Type B pancreatic cell (in vitro differentiated cells): Measurements from ENCODE around the gene ANKRD6. TPM values are rescaled to one million over a fixed set of nuclear protein-coding genes. Genes with fewer than 3 reads are reported as not detected.
A peak's percentile ranks its signal among the peaks of the same experiment; 100 is the strongest.

Experiments
- DNase-seq: peaks from one replicate; pipeline ENCODE4 v3.0.0; 2021; ENCODE audit warnings: mixed read lengths; ENCODE audit not compliant: unreplicated experiment; ENCODE audit errors: extremely low spot score
- H3K27ac Mint-ChIP-seq: 2 replicates; pipeline ENCODE4 v1.8.0; 2021; ENCODE audit warnings: mild to moderate bottlenecking, mixed read lengths
- H3K27me3 Mint-ChIP-seq: 2 replicates; pipeline ENCODE4 v1.8.0; 2021; ENCODE audit warnings: mixed read lengths
- H3K36me3 Mint-ChIP-seq: 2 replicates; pipeline ENCODE4 v1.8.0; 2021; ENCODE audit warnings: mixed read lengths
- H3K4me1 Mint-ChIP-seq: one replicate; pipeline ENCODE4 v1.8.0; 2021; ENCODE audit warnings: mixed read lengths; ENCODE audit not compliant: unreplicated experiment
- H3K4me3 Mint-ChIP-seq: 2 replicates; pipeline ENCODE4 v1.8.0; 2021; ENCODE audit warnings: mild to moderate bottlenecking, mixed read lengths
- H3K9me3 Mint-ChIP-seq: 2 replicates; pipeline ENCODE4 v1.8.0; 2021; ENCODE audit warnings: mixed read lengths
- CTCF ChIP-seq: fragments of 200-600 bp; sonication (generic); conservative IDR thresholded peaks from 2 replicates; pipeline ENCODE4 v1.5.0; 2021; ENCODE audit warnings: antibody characterized with exemption, mild to moderate bottlenecking
- total RNA-seq: library from RNA; stranded (reverse); gene quantifications from 2 replicates; pipeline ENCODE4 v1.2.1, GENCODE V29; 2021; ENCODE audit warnings: low replicate concordance

The ANKRD6 gene
- total RNA-seq, 1 donor from 2014 or later = 34.0 TPM

DNA sequence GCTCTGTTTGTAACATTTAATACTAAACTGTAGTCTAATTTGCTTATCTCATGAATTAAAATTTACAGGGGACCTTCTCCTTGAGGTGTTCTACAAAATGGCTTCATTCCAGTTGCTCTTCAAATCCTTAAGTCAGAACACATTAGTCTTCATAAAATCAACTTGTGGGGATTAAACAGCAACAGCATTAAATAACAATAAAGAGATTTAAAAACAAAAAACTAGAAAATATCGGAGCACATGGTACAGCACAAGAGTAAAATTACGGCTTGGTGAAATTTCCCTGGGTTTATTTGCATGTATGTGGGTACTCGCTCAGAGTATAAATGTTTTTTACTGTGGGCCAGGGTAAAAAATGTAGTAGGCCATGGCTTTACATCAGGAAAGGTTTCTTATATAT lies 32.9 kb upstream of the ANKRD6 start:
- no peak for TF ChIP-seq CTCF
- Mint-ChIP-seq H3K4me1 (peaks cover 4% of the 10 kb centered on the region), H3K4me3 (no peak overlapping the region), H3K27ac (no peak overlapping the region), H3K9me3 (no peaks in the 10 kb centered on the region), H3K36me3 (no peaks in the 10 kb centered on the region), H3K27me3 (no peaks in the 10 kb centered on the region)
- DNase-seq = no peak

GRCh38 chr6:89400912-89401399 lies 32.0 kb upstream of the ANKRD6 start:
- peaks cover 1% of the 10 kb centered on the region for H3K27me3 Mint-ChIP-seq
- no peaks in the 10 kb centered on the region for H3K9me3 Mint-ChIP-seq
- no peak for DNase-seq
- no peak overlapping the region for H3K4me3 Mint-ChIP-seq
- peak overlapping the region; percentile 24 for H3K27ac Mint-ChIP-seq
- H3K4me1 Mint-ChIP-seq = peaks cover 8% of the 10 kb centered on the region
- no peak for TF ChIP-seq CTCF
- peaks cover 4% of the 10 kb centered on the region for H3K36me3 Mint-ChIP-seq

DNA sequence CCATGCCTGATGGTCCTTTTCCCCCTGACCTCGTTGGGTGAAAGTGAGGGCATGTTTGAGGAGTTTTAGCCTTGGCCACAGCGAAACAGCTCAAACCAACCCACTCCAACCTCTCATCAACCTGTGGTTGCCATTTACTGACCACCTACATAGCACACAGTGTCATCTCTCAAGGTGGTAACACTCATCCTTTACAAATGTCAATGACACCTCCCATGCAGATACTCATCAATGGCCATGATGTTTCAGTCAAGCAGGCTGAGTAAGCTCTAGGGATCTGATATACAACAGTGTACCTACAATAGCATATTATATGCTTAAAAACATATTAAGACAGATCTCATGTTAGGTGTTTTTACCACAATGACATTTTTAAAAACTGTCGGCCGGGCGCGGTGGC lies 30.2 kb upstream of the ANKRD6 start:
- Mint-ChIP-seq H3K27me3 (peaks cover 9% of the 10 kb centered on the region), H3K36me3 (peaks cover 4% of the 10 kb centered on the region), H3K4me1 (peaks cover 8% of the 10 kb centered on the region), H3K4me3 (no peak overlapping the region), H3K27ac (no peak overlapping the region), H3K9me3 (no peaks in the 10 kb centered on the region)
- no peak for DNase-seq
- TF ChIP-seq CTCF = no peak

DNA sequence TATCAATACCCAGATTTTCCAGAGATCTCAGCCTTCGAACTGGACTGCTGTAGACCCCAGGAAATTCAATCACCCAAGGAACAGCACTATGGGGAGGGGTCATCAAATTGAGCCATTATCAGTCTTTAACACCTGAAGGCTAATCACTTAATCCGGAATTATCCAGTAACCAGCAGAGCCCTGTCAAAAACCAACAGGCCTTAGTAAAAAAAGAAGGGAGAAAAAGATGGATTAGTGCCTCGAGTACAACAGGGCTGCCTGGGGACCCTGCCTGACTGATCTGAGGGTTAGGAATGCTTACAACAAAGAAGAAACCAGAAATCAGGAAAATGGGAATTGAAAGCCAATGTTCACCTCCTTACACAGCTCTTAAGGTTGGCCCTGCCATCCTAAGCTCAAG lies 28.4 kb upstream of the ANKRD6 start:
- H3K36me3 Mint-ChIP-seq = peaks cover 4% of the 10 kb centered on the region
- no peaks in the 10 kb centered on the region for H3K9me3 Mint-ChIP-seq
- H3K27me3 Mint-ChIP-seq = peaks cover 15% of the 10 kb centered on the region
- no peak for DNase-seq
- no peak overlapping the region for H3K4me3 Mint-ChIP-seq
- TF ChIP-seq CTCF = no peak
- no peak overlapping the region for H3K27ac Mint-ChIP-seq
- peaks cover 8% of the 10 kb centered on the region for H3K4me1 Mint-ChIP-seq

- H3K27me3 Mint-ChIP-seq = peaks cover 26% of the 10 kb centered on the region
- H3K4me1 Mint-ChIP-seq = peaks cover 14% of the 10 kb centered on the region
- H3K4me3 Mint-ChIP-seq = no peak overlapping the region
- TF ChIP-seq CTCF = no peak
- H3K9me3 Mint-ChIP-seq = no peaks in the 10 kb centered on the region
- DNase-seq = no peak
- no peak overlapping the region for H3K27ac Mint-ChIP-seq
- peaks cover 4% of the 10 kb centered on the region for H3K36me3 Mint-ChIP-seq
Measured at GRCh38 chr6:89406141-89406540, 26.8 kb upstream of the ANKRD6 start.
